Omental fat pad (tissue), 4 donors: ENCODE results near the gene CAPNS1. TPM values are rescaled to one million over a fixed set of nuclear protein-coding genes. Genes with fewer than 3 reads are reported as not detected.

Experiments used
- ATAC-seq: fragments of 150-250 bp; one replicate; pipeline ENCODE4 v1.9.1; 2016; ENCODE audit warnings: mild to moderate bottlenecking, moderate library complexity; ENCODE audit not compliant: low FRiP score
- DNase-seq: peaks from one replicate; pipeline ENCODE4 v3.0.0-alpha.2; 2019; ENCODE audit warnings: low spot score
- CTCF ChIP-seq, 3 donors: fragments of 450-650 bp; IDR thresholded peaks; one replicate each; pipeline ENCODE4 v1.5.1; 2016 to 2017; ENCODE audit warnings: antibody characterized with exemption in 3 of 3, mild to moderate bottlenecking in 3 of 3, moderate library complexity in 2 of 3
- total RNA-seq, 4 donors: library from RNA; depleted of rRNA; stranded (reverse); fragments of >200 nt; gene quantifications; one replicate each; pipeline ENCODE4 v1.1.0, GENCODE V29; 2016

The CAPNS1 gene
- total RNA-seq, 4 donors from 2014 or later = 211 to 263 (median 246) TPM

DNA sequence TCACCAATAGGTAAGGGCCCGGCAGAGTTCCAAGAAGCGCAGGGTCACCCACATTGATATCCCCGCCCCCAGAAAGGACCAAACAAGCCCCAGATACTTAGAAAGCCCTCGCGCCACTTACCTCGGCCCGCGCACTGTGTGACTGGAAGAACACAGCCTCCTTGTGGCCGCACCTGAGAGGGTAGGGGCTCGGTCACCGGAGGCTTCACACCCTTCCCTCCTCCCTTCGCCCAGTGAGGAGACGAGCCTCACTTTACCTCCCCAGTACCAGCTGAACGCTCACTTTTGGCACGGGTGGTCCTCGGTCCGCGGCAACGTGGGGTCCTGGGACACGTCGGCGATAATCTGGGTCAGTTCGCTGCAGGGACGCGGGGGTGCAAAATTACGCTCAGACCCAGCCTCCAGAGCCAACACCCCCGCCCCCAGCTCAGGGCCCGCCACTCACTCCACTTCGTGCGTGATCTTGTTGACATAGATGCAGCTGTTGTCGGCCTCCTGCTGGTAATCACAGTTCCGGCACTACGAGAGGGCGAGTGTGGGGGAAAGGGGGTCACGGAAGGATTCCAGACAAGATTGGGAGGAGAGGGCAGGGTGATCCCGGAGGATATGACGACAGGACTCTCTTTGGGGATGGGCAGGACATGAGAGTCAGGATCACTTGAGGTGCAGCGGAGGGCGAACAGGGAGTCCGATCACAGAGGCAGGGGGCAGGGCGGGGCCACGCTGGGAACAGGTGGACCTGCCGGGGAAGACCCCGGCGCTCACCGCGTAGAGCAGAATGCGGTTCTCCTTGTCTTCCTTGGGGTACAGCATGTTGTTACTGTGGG lies 25.8 kb upstream of the CAPNS1 start:
- ATAC-seq (peak; percentile 4), DNase-seq (no peak)
- TF ChIP-seq CTCF (IDR thresholded peaks at IDR 0.05) = no peak

DNA sequence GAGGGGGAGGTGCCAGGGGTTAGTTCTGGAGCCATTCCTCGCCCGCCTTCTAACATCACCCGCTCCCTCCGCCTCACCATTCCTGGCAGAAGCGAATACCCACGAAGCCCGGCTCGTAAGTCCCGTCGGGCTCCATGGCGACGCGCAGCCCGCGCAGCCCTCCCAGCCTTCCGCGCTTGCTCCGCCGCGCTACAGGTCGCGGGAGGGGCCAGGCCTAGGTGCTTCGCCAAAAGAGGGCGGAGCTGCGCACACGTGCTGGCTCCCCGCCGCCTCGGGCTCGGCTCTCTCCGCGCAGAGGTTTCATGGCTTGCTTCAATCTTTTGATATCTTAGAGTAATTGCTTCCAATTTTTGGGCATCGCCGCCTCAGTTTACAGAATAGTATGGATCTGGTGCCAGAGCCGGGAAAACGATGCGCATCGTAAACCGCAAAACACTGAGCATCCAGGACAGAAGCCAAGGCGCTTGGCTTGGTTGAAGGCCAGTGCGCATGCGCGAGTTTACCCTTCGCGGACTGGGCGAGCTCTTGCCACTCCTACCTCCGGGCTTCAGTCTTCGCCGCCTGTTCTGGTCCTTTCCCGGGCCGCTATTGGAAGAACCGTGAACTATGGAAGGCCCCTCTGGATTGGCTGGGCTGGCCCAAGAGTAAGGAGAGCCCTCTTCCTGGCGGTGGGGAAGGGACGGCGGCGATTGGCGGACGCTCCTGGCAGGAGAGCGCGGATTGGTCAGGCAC lies 25.0 kb upstream of the CAPNS1 start, which contains the start of gene POLR2I:
POLR2I (minus strand) TSS at position 155 of the 732 bp plus-strand sequence; CDS start at position 136, 19 bp downstream.
- peak; percentile 96 for ATAC-seq
- TF ChIP-seq CTCF (IDR thresholded peaks at IDR 0.05) = peak in 1 of 3 donors; percentile 4

GRCh38 chr19:36115453-36116343 lies 24.2 kb upstream of the CAPNS1 start, which contains the start of gene TBCB:
TBCB (plus strand) TSS chr19:36115468; CDS start chr19:36115561, 93 bp downstream.
- ATAC-seq = peak; percentile 69
- TF ChIP-seq CTCF (IDR thresholded peaks at IDR 0.05) = no peak

More for the DNA sequence above, 25.0 kb upstream of the CAPNS1 start, which contains the start of gene POLR2I:
- peak; percentile 97 for DNase-seq

DNA sequence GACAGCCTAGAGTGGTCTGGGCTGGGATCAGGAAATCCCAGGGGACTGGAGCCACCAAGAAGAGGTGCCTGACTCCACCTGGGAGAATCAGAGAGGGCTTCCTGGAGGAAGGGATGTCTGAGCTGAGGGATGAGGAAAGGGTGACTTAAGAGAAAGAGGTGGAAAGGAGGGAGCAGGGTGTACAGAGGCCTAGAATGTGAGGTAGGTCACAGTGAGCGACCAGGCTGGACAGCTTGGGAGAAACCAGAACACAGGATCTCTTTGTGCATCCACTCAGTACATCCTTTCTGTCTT lies 23.6 kb upstream of the CAPNS1 start:
- ATAC-seq = no peak
- DNase-seq = no peak
- TF ChIP-seq CTCF (IDR thresholded peaks at IDR 0.05) = no peak

More at GRCh38 chr19:36115453-36116343, 24.2 kb upstream of the CAPNS1 start, which contains the start of gene TBCB:
- DNase-seq = peak; percentile 74

DNA sequence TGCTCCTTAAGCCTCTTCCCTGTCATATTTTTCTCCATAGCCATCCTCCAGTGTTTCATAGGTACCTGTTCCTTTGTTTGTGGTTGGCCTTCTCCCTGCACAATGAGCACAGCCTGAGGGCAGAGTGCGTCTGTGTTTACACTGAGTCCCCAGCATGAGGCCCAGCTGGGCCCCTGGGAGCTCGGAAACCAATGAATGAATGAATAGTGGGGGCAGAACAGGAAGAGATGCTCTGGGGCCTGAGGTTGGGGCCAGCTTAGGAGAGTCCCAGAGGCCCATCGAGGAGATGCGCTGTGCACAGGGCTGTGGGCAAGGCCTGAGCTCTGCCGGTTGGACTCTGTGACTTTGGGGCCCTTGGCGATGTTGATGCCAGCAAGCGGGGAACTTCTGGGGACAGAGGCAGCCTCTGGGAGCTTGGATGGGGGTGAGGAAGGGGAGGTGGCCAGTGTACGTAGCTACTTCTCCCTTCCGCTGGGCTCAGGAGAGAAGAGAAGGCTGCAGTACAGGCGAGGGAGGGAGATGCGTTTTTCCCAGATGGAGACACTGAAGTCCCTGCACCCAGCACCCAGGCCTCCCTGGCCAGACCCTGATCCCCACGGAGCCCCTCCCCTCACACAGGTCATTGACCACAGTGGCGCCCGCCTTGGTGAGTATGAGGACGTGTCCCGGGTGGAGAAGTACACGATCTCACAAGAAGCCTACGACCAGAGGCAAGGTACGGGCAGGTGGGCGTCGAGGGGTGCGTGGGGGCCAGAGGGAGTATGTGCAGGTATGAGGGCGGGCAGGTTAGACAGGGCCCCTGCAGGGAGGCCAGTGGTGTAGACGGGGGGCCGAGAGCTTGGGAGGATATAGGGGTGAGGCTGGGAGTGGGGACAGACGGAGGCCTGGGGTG lies 19.5 kb upstream of the CAPNS1 start:
- TF ChIP-seq CTCF (IDR thresholded peaks at IDR 0.05) = no peak
- no peak for DNase-seq
- ATAC-seq = no peak

- ATAC-seq (no peak), DNase-seq (no peak)
- no peak for TF ChIP-seq CTCF (IDR thresholded peaks at IDR 0.05)
These were observed 18.9 kb upstream of the CAPNS1 start for GRCh38 chr19:36120984-36121358.
